ENCODE data around the gene THAP10. TPM values are rescaled to one million over a fixed set of nuclear protein-coding genes. Genes with fewer than 3 reads are reported as not detected.

The THAP10 gene
- total and polyA plus RNA-seq, 9 of the 15 experiments (the other 6 are each of a cell fraction or from before 2014, with no cell fraction given) = 0.04 to 0.28 (median 0.09) TPM; not detected in 3

- ATAC-seq (no peak), DNase-seq (ENCODE audit: extremely low read depth in 1 of 4, low spot score in 3 of 4) (no peak), FAIRE-seq (no peak)
- ChIA-PET POLR2A (interaction anchor here (0.8 kb wide), 1 partner anchor 9 kb away, joined by 3 read pairs; no protein-coding TSS in a partner anchor), CTCF (ENCODE audit: low intra/inter-chr PET ratio) (no interaction called here)
- Histone ChIP-seq H3K4me3 (no peak overlapping the region), H3K9me3 (replicated peaks; ENCODE audit: control insufficient read depth, insufficient read depth, low read depth, low read length) (no peaks in the 10 kb centered on the region), H3K36me3 (ENCODE audit: control insufficient read depth, insufficient read depth, low read length) (no peaks in the 10 kb centered on the region), H3K4me2 (ENCODE audit: insufficient read depth, low read length) (no peak overlapping the region), H3K79me2 (ENCODE audit: control insufficient read depth, insufficient read depth, low read length) (no peaks in the 10 kb centered on the region), H3K27ac (ENCODE audit: extremely low read depth, low read depth, low read length) (no peak overlapping the region), H3K9ac (ENCODE audit: insufficient read depth in 1 of 2, low read depth in 2 of 2, low read length in 2 of 2) (no peak overlapping the region), H3K4me1 (replicated peaks in 1 of 2; ENCODE audit: control insufficient read depth in 2 of 2, insufficient read depth in 2 of 2, low read length in 2 of 2) (no peaks in the 10 kb centered on the region), H2AFZ (ENCODE audit: low read depth, low read length) (no peak overlapping the region), H4K20me1 (replicated peaks; ENCODE audit: control insufficient read depth, insufficient read depth, low read length) (no peaks in the 10 kb centered on the region), H3K27me3 (ENCODE audit: control insufficient read depth in 2 of 2, insufficient read depth in 2 of 2, low read length in 2 of 2) (no peaks in the 10 kb centered on the region), H3K9me1 (ENCODE audit: control insufficient read depth, insufficient read depth, low read length) (no peaks in the 10 kb centered on the region)
- no peak for TF ChIP-seq ETV6 (IDR thresholded peaks at IDR 0.05; ENCODE audit: borderline replicate concordance in 1 of 2, low read depth in 2 of 2, low read length in 1 of 2)
- TF ChIP-seq ETV6 (CRISPR knock-in tag; IDR thresholded peaks at IDR 0.05; ENCODE audit: borderline replicate concordance) = no peak
- TF ChIP-seq CBX3 (IDR thresholded peaks at IDR 0.05; ENCODE audit: borderline replicate concordance in 1 of 2, low read length in 2 of 2) = no peak
- TF ChIP-seq ZNF766 (CRISPR knock-in tag; conservative IDR thresholded peaks at IDR 0.05) = no peak
- TF ChIP-seq KLF13 (tag; IDR thresholded peaks at IDR 0.05; ENCODE audit: borderline replicate concordance, low read depth) = no peak
- TF ChIP-seq FOSL1 (tag; conservative IDR thresholded peaks at IDR 0.05) = no peak
- TF ChIP-seq BCOR (IDR thresholded peaks at IDR 0.05) = no peak
- no peak for TF ChIP-seq HDAC8 (tag; IDR thresholded peaks at IDR 0.05)
- TF ChIP-seq CREB1 (IDR thresholded peaks at IDR 0.05) = no peak
- TF ChIP-seq CREB1 (CRISPR knock-in tag; IDR thresholded peaks at IDR 0.05) = no peak
- no peak for TF ChIP-seq ZBTB7A (IDR thresholded peaks at IDR 0.05; ENCODE audit: borderline replicate concordance, control insufficient read depth, low read depth, low read length)
- no peak for TF ChIP-seq POU5F1 (IDR thresholded peaks at IDR 0.05; ENCODE audit: borderline replicate concordance, low read depth, low read length, partially characterized antibody)
- no peak for TF ChIP-seq RBM39 (optimal IDR thresholded peaks at IDR 0.05; ENCODE audit: low read depth, low read length)
- TF ChIP-seq HNRNPLL (IDR thresholded peaks at IDR 0.05; ENCODE audit: low read depth, low read length, poor library complexity, severe bottlenecking) = no peak
- no peak for TF ChIP-seq KHSRP (IDR thresholded peaks at IDR 0.05)
- no peak for TF ChIP-seq CREM (IDR thresholded peaks at IDR 0.05; ENCODE audit: low read depth)
- TF ChIP-seq RBM25 (IDR thresholded peaks at IDR 0.05; ENCODE audit: low read depth, low read length, severe bottlenecking) = no peak
- no peak for TF ChIP-seq NR4A1 (CRISPR knock-in tag; IDR thresholded peaks at IDR 0.05)
- TF ChIP-seq NR4A1 (tag; IDR thresholded peaks at IDR 0.05) = no peak
- TF ChIP-seq ZFX (CRISPR knock-in tag; IDR thresholded peaks at IDR 0.05) = no peak
- intact Hi-C loops (cut with micrococcal nuclease) = no loop called here
- in situ Hi-C loops (cut with MboI) = no loop called here
- WGBS (ENCODE audit: insufficient coverage, low coverage, missing lambda C conversion rate) = 0% methylated on average over 2 of the region's 2 CpGs
- BruUV-seq (replicated peaks) = no TSS peak
Measured at GRCh38 chr15:70882361-70882760, 9.9 kb downstream of the THAP10 start.

All from K562 (cell line).